ENCODE measurements around the gene PLB1.

PLB1 gene

GRCh38 chr2:28604284-28604843 lies 108.5 kb downstream of the PLB1 start:
- TF ChIP-seq, protein P1, sequence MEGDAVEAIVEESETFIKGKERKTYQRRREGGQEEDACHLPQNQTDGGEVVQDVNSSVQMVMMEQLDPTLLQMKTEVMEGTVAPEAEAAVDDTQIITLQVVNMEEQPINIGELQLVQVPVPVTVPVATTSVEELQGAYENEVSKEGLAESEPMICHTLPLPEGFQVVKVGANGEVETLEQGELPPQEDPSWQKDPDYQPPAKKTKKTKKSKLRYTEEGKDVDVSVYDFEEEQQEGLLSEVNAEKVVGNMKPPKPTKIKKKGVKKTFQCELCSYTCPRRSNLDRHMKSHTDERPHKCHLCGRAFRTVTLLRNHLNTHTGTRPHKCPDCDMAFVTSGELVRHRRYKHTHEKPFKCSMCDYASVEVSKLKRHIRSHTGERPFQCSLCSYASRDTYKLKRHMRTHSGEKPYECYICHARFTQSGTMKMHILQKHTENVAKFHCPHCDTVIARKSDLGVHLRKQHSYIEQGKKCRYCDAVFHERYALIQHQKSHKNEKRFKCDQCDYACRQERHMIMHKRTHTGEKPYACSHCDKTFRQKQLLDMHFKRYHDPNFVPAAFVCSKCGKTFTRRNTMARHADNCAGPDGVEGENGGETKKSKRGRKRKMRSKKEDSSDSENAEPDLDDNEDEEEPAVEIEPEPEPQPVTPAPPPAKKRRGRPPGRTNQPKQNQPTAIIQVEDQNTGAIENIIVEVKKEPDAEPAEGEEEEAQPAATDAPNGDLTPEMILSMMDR (IDR thresholded peaks at IDR 0.05) = no peak
- no peak for DNase-seq
- Histone ChIP-seq H3K4me3 (no peak overlapping the region), H3K4me1 (peaks cover 0 to 41% (median 18%) of the 10 kb centered on the region in 4 donors), H3K9me3 (no peaks in the 10 kb centered on the region), H3K27ac (no peak overlapping the region), H3K36me3 (no peaks in the 10 kb centered on the region), H3K27me3 (no peaks in the 10 kb centered on the region)
- intact Hi-C loops (cut with DNase I; ENCODE audit: low total_unique reads) = no loop called here

GRCh38 chr2:28606986-28607441 lies 111.2 kb downstream of the PLB1 start:
- peak overlapping the region; percentile 69 to 80 for H3K27ac ChIP-seq

GRCh38 chr2:28607730-28608499 lies 112.1 kb downstream of the PLB1 start:
- H3K36me3 ChIP-seq = no peaks in the 10 kb centered on the region
- no peak for DNase-seq
- intact Hi-C loops (cut with DNase I; ENCODE audit: low total_unique reads) = no loop called here
- no peaks in the 10 kb centered on the region for H3K9me3 ChIP-seq
- peaks cover 0 to 52% (median 34%) of the 10 kb centered on the region in 4 donors for H3K4me1 ChIP-seq
- H3K27ac ChIP-seq = peak overlapping the region; percentile 69 to 80
- TF ChIP-seq, protein P1 (IDR thresholded peaks at IDR 0.05) = no peak
- no peak overlapping the region for H3K4me3 ChIP-seq
- no peaks in the 10 kb centered on the region for H3K27me3 ChIP-seq

More at GRCh38 chr2:28606986-28607441, 111.2 kb downstream of the PLB1 start:
- Histone ChIP-seq H3K4me1 (peaks cover 0 to 43% (median 33%) of the 10 kb centered on the region in 4 donors), H3K9me3 (no peaks in the 10 kb centered on the region), H3K36me3 (no peaks in the 10 kb centered on the region), H3K4me3 (no peak overlapping the region), H3K27me3 (no peaks in the 10 kb centered on the region)
- intact Hi-C loops (cut with DNase I; ENCODE audit: low total_unique reads) = no loop called here
- DNase-seq = no peak
- TF ChIP-seq, protein P1 (IDR thresholded peaks at IDR 0.05) = no peak

- no peaks in the 10 kb centered on the region for H3K27me3 ChIP-seq
- peaks cover 0 to 58% (median 38%) of the 10 kb centered on the region in 4 donors for H3K4me1 ChIP-seq
Observed at GRCh38 chr2:28608500-28609424, 112.9 kb downstream of the PLB1 start.

More at GRCh38 chr2:28608500-28609424, 112.9 kb downstream of the PLB1 start:
- Histone ChIP-seq H3K4me3 (no peak overlapping the region), H3K9me3 (no peaks in the 10 kb centered on the region), H3K36me3 (no peaks in the 10 kb centered on the region), H3K27ac (peak overlapping the region; percentile 69 to 80)
- no peak for DNase-seq
- TF ChIP-seq, protein P1 (IDR thresholded peaks at IDR 0.05) = no peak
- intact Hi-C loops (cut with DNase I; ENCODE audit: low total_unique reads) = no loop called here

Data from tibial artery (tissue), 4 donors.